Endothelial cell of umbilical vein (primary cell): ENCODE measurements around the gene CCND1.

ENCODE experiments used
- EZH2 ChIP-seq: IDR thresholded peaks from 2 replicates; pipeline ENCODE4 v1.6.1; 2012; ENCODE audit warnings: borderline replicate concordance, low read depth, mild to moderate bottlenecking, moderate library complexity, low read length, inconsistent platforms; ENCODE audit not compliant: severe bottlenecking
- POLR2A ChIP-seq: IDR thresholded peaks from 2 replicates; pipeline ENCODE4 v1.6.1; 2012; ENCODE audit warnings: low read depth, mild to moderate bottlenecking, control low read depth, low read length
- TF ChIP-seq, protein P1 (sequence below), 2 donors: IDR thresholded peaks; 1 replicate in 1 of 2; 2 replicates in 1 of 2; pipeline ENCODE4 v1.5.1; 2011; ENCODE audit warnings: low read length in 2 of 2, mild to moderate bottlenecking in 2 of 2, moderate library complexity in 2 of 2, control low read depth in 1 of 2, inconsistent platforms in 1 of 2, low read depth in 1 of 2; ENCODE audit not compliant: insufficient read depth in 1 of 2; ENCODE audit errors: extremely low read depth in 1 of 2

DNA sequence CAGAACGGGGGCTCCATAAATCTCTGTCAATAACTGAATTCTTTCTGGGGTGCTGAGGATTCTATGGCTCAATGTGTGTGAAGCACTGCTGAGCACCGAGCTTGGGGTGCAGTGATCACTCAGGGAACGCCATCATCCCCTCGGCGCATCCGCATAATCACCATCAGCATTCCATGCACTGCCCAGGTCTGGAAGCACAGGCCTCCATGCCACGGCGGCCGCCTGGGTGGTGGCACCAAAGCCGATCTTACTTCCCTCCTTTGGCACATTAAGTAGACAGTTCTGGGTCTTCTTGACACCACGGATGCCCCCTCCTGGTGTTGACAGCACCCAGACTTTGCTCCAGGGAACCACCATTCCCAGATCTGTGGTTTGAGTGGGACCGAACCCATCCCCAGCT lies 18.6 kb downstream of the CCND1 start:
- TF ChIP-seq POLR2A (no peak), EZH2 (no peak)
- TF ChIP-seq, protein P1, sequence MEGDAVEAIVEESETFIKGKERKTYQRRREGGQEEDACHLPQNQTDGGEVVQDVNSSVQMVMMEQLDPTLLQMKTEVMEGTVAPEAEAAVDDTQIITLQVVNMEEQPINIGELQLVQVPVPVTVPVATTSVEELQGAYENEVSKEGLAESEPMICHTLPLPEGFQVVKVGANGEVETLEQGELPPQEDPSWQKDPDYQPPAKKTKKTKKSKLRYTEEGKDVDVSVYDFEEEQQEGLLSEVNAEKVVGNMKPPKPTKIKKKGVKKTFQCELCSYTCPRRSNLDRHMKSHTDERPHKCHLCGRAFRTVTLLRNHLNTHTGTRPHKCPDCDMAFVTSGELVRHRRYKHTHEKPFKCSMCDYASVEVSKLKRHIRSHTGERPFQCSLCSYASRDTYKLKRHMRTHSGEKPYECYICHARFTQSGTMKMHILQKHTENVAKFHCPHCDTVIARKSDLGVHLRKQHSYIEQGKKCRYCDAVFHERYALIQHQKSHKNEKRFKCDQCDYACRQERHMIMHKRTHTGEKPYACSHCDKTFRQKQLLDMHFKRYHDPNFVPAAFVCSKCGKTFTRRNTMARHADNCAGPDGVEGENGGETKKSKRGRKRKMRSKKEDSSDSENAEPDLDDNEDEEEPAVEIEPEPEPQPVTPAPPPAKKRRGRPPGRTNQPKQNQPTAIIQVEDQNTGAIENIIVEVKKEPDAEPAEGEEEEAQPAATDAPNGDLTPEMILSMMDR (IDR thresholded peaks at IDR 0.05; ENCODE audit: extremely low read depth in 1 of 2, insufficient read depth in 1 of 2, low read depth in 1 of 2, low read length in 2 of 2), result no peak
